H54 (cell line): Measurements from ENCODE around the gene SMNDC1.
"Not testable (repeated sequence)": the region's sequence is repeated elsewhere in the genome, so short reads cannot be mapped to it uniquely, and the experiment has no call there.

Experiments used
- DNase-seq: peaks from one replicate; pipeline ENCODE4 v3.0.0; 2011; ENCODE audit warnings: low spot score, mixed read lengths; ENCODE audit not compliant: insufficient read length
- FAIRE-seq: peaks from 3 replicates; lab custom pipeline; 2011; peaks lifted over from hg19 to GRCh38; lab: Jason Lieb, UNC
- POLR2A ChIP-seq: IDR thresholded peaks from 2 replicates; pipeline ENCODE4 v1.6.1; 2011; ENCODE audit warnings: low read depth, mild to moderate bottlenecking, low read length

Gene SMNDC1

GRCh38 chr10:110278562-110279406 is 25.9 kb downstream of the SMNDC1 start:
- DNase-seq, result no peak

GRCh38 chr10:110277591-110277990 is 27.1 kb downstream of the SMNDC1 start:
- no peak for FAIRE-seq
- no peak for DNase-seq
- no peak for TF ChIP-seq POLR2A

More at GRCh38 chr10:110278562-110279406, 25.9 kb downstream of the SMNDC1 start:
- TF ChIP-seq POLR2A, result no peak
- no peak for FAIRE-seq

GRCh38 chr10:110276603-110277002 is 28.1 kb downstream of the SMNDC1 start:
- no peak for DNase-seq
- FAIRE-seq, result no peak
- no peak for TF ChIP-seq POLR2A

GRCh38 chr10:110275128-110275729 is 29.5 kb downstream of the SMNDC1 start:
- TF ChIP-seq POLR2A, result no peak
- FAIRE-seq, result no peak
- DNase-seq, result no peak

- no peak for FAIRE-seq
- no peak for TF ChIP-seq POLR2A
- no peak for DNase-seq
These were observed 30.1 kb downstream of the SMNDC1 start for GRCh38 chr10:110274647-110275046.

GRCh38 chr10:110274072-110274627 is 30.6 kb downstream of the SMNDC1 start:
- DNase-seq (no peak), FAIRE-seq (no peak)
- TF ChIP-seq POLR2A, result no peak

- DNase-seq (no peak), FAIRE-seq (peak; percentile 62)
- TF ChIP-seq POLR2A, result no peak
These were observed 31.2 kb downstream of the SMNDC1 start for GRCh38 chr10:110273474-110273873.

- FAIRE-seq, DNase-seq: not testable (repeated sequence)
These were observed 31.7 kb downstream of the SMNDC1 start for GRCh38 chr10:110272995-110273394.

- DNase-seq, result no peak
- FAIRE-seq, result peak; percentile 80
- TF ChIP-seq POLR2A, result no peak
These were observed 35.1 kb downstream of the SMNDC1 start for GRCh38 chr10:110269374-110270318.

GRCh38 chr10:110268971-110269370 is 35.7 kb downstream of the SMNDC1 start:
- FAIRE-seq (no peak), DNase-seq (no peak)
- no peak for TF ChIP-seq POLR2A

GRCh38 chr10:110268442-110268841 is 36.3 kb downstream of the SMNDC1 start:
- FAIRE-seq (no peak), DNase-seq (no peak)
- TF ChIP-seq POLR2A, result no peak

- TF ChIP-seq POLR2A, result no peak
- DNase-seq (no peak), FAIRE-seq (no peak)
These were observed 37.4 kb downstream of the SMNDC1 start for GRCh38 chr10:110267276-110267675.

GRCh38 chr10:110265573-110266193 is 39.0 kb downstream of the SMNDC1 start:
- DNase-seq, result no peak
- TF ChIP-seq POLR2A, result no peak
- no peak for FAIRE-seq
